ENCODE measurements around the gene EHBP1L1. TPM values are rescaled to one million over a fixed set of nuclear protein-coding genes. Genes with fewer than 3 reads are reported as not detected.

The EHBP1L1 gene
- total RNA-seq, 1 donor from 2014 or later = 81.3 TPM

- Mint-ChIP-seq H3K4me3 (ENCODE audit: unreplicated experiment) (peak overlapping the region; percentile 66), H3K36me3 (ENCODE audit: low read depth) (peaks cover 18% of the 10 kb centered on the region), H3K4me1 (ENCODE audit: low read depth) (peaks cover 24% of the 10 kb centered on the region), H3K27ac (ENCODE audit: unreplicated experiment) (peak overlapping the region; percentile 81), H3K9me3 (ENCODE audit: low read depth) (no peaks in the 10 kb centered on the region), H3K27me3 (ENCODE audit: low read depth) (no peaks in the 10 kb centered on the region)
- DNase-seq (ENCODE audit: low spot score) = no peak
- TF ChIP-seq CTCF (IDR thresholded peaks at IDR 0.05) = peak; percentile 63
Observed at GRCh38 chr11:65541093-65541982, 34.5 kb upstream of the EHBP1L1 start.

GRCh38 chr11:65542738-65543390 is 33.0 kb upstream of the EHBP1L1 start:
- Mint-ChIP-seq H3K9me3 (ENCODE audit: low read depth) (no peaks in the 10 kb centered on the region), H3K27ac (ENCODE audit: unreplicated experiment) (no peak overlapping the region), H3K36me3 (ENCODE audit: low read depth) (peaks cover 15% of the 10 kb centered on the region), H3K4me3 (ENCODE audit: unreplicated experiment) (no peak overlapping the region), H3K27me3 (ENCODE audit: low read depth) (no peaks in the 10 kb centered on the region), H3K4me1 (ENCODE audit: low read depth) (peaks cover 20% of the 10 kb centered on the region)
- DNase-seq (ENCODE audit: low spot score) = no peak
- no peak for TF ChIP-seq CTCF (IDR thresholded peaks at IDR 0.05)

- no peaks in the 10 kb centered on the region for H3K27me3 Mint-ChIP-seq (ENCODE audit: low read depth)
Observed at GRCh38 chr11:65545853-65546216, 30.0 kb upstream of the EHBP1L1 start.

GRCh38 chr11:65546217-65546958 is 29.5 kb upstream of the EHBP1L1 start:
- DNase-seq (ENCODE audit: low spot score) = no peak
- no peaks in the 10 kb centered on the region for H3K27me3 Mint-ChIP-seq (ENCODE audit: low read depth)
- H3K36me3 Mint-ChIP-seq (ENCODE audit: low read depth) = peaks cover 36% of the 10 kb centered on the region
- H3K9me3 Mint-ChIP-seq (ENCODE audit: low read depth) = no peaks in the 10 kb centered on the region
- H3K4me1 Mint-ChIP-seq (ENCODE audit: low read depth) = peaks cover 8% of the 10 kb centered on the region
- no peak overlapping the region for H3K4me3 Mint-ChIP-seq (ENCODE audit: unreplicated experiment)
- TF ChIP-seq CTCF (IDR thresholded peaks at IDR 0.05) = no peak
- no peak overlapping the region for H3K27ac Mint-ChIP-seq (ENCODE audit: unreplicated experiment)

More at GRCh38 chr11:65545853-65546216, 30.0 kb upstream of the EHBP1L1 start:
- Mint-ChIP-seq H3K36me3 (ENCODE audit: low read depth) (peaks cover 31% of the 10 kb centered on the region), H3K9me3 (ENCODE audit: low read depth) (no peaks in the 10 kb centered on the region), H3K4me3 (ENCODE audit: unreplicated experiment) (no peak overlapping the region), H3K4me1 (ENCODE audit: low read depth) (peaks cover 12% of the 10 kb centered on the region), H3K27ac (ENCODE audit: unreplicated experiment) (no peak overlapping the region)
- no peak for DNase-seq (ENCODE audit: low spot score)
- no peak for TF ChIP-seq CTCF (IDR thresholded peaks at IDR 0.05)
